BLaER1 treated with 17β-estradiol and CSF1 and Interleukin-3, amounts not matched to agents 10 nM and 100 nM (cell line): ENCODE results near the gene SRMS.

Experiments
- H3K27ac ChIP-seq, 11 experiments: shearing (Covaris generic); formaldehyde crosslinking; 2 replicates each; pipeline ENCODE4 v1.8.1; 2022
- H3K27me3 ChIP-seq, 11 experiments: shearing (Covaris generic); formaldehyde crosslinking; 2 replicates each; pipeline ENCODE4 v1.8.1; 2022
- H3K36me3 ChIP-seq, 11 experiments: shearing (Covaris generic); formaldehyde crosslinking; 2 replicates each; pipeline ENCODE4 v1.8.1; 2022
- H3K4me1 ChIP-seq, 10 experiments: shearing (Covaris generic); formaldehyde crosslinking; 2 replicates each; pipeline ENCODE4 v1.8.1; 2022
- H3K4me2 ChIP-seq, 11 experiments: shearing (Covaris generic); formaldehyde crosslinking; 2 replicates each; pipeline ENCODE4 v1.8.1; 2022
- H3K4me3 ChIP-seq, 10 experiments: shearing (Covaris generic); formaldehyde crosslinking; 2 replicates each; pipeline ENCODE4 v1.8.1; 2022
- H3K9ac ChIP-seq, 11 experiments: shearing (Covaris generic); formaldehyde crosslinking; 2 replicates each; pipeline ENCODE4 v1.8.1; 2022
- H3K9me3 ChIP-seq, 11 experiments: shearing (Covaris generic); formaldehyde crosslinking; replicated peaks in 1 of 11; 2 replicates each; pipeline ENCODE4 v1.8.1; 2022
- H4K20me1 ChIP-seq, 11 experiments: shearing (Covaris generic); formaldehyde crosslinking; 2 replicates each; pipeline ENCODE4 v1.8.1; 2022
- Cebpa-rat ChIP-seq, 11 experiments: shearing (Covaris generic); IDR thresholded peaks; 2 replicates each; pipeline ENCODE4 v1.8.1; 2022

Gene SRMS

DNA sequence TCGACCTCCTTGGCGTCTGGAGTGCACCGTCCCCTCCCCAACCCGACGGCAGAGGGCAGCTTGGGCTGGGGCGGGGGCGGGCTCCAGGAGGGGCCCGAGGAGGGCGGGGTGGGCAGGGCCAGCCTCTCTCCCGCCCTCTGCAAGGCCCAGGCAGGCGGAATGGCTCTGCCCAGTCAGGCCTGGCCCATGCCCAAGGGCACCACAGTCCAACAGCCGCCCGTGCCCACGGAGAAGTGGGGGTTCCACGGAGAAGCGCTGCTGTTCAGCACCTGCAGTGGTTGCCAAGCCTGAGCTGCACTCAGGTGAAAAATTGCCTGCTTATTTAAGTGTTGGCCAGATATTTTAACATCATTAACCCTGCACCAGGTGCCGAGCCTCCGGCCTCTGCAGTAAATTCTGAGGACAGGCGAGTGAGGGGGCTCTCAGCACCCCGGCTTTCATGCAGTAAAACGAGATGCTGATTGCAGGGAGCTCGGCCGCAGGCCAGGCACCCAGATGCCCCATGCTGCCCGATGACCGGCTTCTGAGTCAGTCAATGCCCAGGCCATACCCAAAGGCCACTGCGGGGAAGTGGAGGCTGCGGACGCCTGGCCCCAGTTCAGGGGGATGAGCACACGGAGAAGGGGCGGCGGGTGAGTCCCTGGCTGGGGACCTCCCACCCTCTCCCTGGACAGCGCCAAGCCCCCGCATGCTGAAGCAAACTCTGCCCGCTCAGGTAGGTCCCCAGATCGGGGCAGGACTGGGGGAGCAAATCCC, at the start of gene SRMS:
Gene SRMS, minus strand, starts transcription at position 25 of the 756 bp plus-strand sequence. CDS start 286 bp downstream, outside the sequence.
- H3K4me3 ChIP-seq: no peak within 1 kb of the TSS

DNA sequence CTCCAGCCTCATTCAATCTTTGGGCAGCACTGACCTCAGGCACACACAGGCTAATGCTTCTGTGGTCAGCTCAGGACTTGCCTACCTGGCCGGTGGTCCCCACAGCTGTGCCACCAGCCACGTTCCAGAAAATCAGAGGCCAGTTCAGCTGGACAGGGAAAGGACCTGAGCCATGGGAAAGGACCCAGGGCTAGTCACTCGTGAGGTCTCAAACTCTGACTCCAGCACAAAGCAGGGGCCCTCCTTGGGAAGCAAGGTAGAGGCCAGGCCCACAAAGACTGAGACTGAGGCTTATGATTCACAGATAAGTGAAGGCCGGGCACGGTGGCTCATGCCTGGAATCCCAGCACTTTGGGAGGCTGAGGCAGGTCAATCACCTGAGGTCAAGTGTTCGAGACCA, 48.9 kb upstream of the SRMS start:
- TF ChIP-seq Cebpa-rat (IDR thresholded peaks at IDR 0.05): no peak
- H3K4me1 ChIP-seq: 0 out of 20 replicates have a peak, but pooled peaks cover 0 to 3% (median 0%) of the 10 kb centered on the region in 10 experiments
- H3K27ac ChIP-seq: no peak overlapping the region
- no peak overlapping the region for H3K9ac ChIP-seq
- H3K4me2 ChIP-seq: no peak overlapping the region
- peaks cover 86 to 97% (median 93%) of the 10 kb centered on the region in 11 experiments for H3K36me3 ChIP-seq
- peaks cover 0 to 94% (median 37%) of the 10 kb centered on the region in 11 experiments; a peak in 18 of 22 replicates for H4K20me1 ChIP-seq
- no peaks in the 10 kb centered on the region for H3K27me3 ChIP-seq
- H3K9me3 ChIP-seq: no peaks in the 10 kb centered on the region
- H3K4me3 ChIP-seq: no peak overlapping the region

More for the DNA sequence above, at the start of gene SRMS:
- H3K4me1 ChIP-seq: peaks cover 7 to 48% (median 32%) of the 10 kb centered on the region in 10 experiments
- H3K36me3 ChIP-seq: no peaks in the 10 kb centered on the region
- no peak within 1 kb of the TSS for H3K27ac ChIP-seq
- H3K27me3 ChIP-seq: peaks cover 84 to 97% (median 90%) of the 10 kb centered on the region in 11 experiments
- H3K9ac ChIP-seq: no peak within 1 kb of the TSS
- H3K4me2 ChIP-seq: peak within 1 kb of the TSS in 6 of 11 experiments; percentile 14 to 46 (median 30); a peak in 5 of 22 replicates
- peaks cover 0 to 84% (median 51%) of the 10 kb centered on the region in 11 experiments; a peak in 18 of 22 replicates for H4K20me1 ChIP-seq
- H3K9me3 ChIP-seq: no peaks in the 10 kb centered on the region
- TF ChIP-seq Cebpa-rat (IDR thresholded peaks at IDR 0.05): no peak

DNA sequence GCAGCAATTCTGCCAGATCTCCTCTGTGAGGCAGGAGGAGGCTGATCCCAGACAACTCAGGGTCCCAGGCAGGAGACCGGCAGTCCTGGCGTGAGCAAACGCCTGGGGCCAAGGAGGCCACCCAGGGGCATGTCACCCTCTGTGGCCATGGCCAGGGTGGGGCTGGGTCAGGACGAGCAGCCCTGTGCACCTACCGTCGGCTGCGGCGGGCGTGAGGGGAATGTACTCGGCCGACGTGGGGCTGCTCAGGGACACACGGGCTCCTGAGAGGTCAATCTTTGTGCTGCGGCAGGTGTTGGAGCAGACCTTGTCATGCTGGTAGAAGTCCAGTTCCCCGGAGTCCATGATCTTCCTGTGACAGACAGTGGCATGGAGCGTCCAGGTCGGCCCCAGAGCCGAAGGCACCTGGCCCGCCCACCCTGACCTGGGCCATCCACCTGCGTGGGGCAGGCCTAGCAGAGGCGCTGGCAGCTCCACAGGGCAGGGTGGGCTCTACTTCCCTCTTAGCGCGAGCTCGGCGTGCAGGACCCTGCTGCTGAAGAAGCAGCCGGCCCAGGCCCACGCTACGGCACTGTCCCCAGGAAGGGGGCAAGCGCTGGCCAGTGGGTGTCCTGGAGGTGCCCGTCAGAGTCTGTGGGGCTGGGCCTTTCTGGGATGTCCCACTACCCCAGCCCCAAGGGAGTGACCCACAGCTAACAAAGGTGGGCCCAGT, 48.0 kb upstream of the SRMS start:
- no peak overlapping the region for H3K4me2 ChIP-seq
- TF ChIP-seq Cebpa-rat (IDR thresholded peaks at IDR 0.05): no peak
- H4K20me1 ChIP-seq: peaks cover 0 to 94% (median 31%) of the 10 kb centered on the region in 11 experiments; a peak in 18 of 22 replicates
- peaks cover 0 to 5% (median under 1%) of the 10 kb centered on the region in 10 experiments; a peak in 7 of 20 replicates for H3K4me1 ChIP-seq
- H3K27ac ChIP-seq: no peak overlapping the region
- H3K9me3 ChIP-seq: no peaks in the 10 kb centered on the region
- H3K4me3 ChIP-seq: no peak overlapping the region
- H3K9ac ChIP-seq: no peak overlapping the region
- no peaks in the 10 kb centered on the region for H3K27me3 ChIP-seq
- H3K36me3 ChIP-seq: peaks cover 84 to 97% (median 93%) of the 10 kb centered on the region in 11 experiments

- Histone ChIP-seq H3K9me3 (no peaks in the 10 kb centered on the region), H3K4me2 (no peak overlapping the region), H4K20me1 (peaks cover 0 to 94% (median 33%) of the 10 kb centered on the region in 11 experiments; a peak in 21 of 22 replicates), H3K36me3 (peaks cover 80 to 96% (median 92%) of the 10 kb centered on the region in 11 experiments), H3K4me3 (no peak overlapping the region), H3K27ac (no peak overlapping the region), H3K9ac (no peak overlapping the region), H3K27me3 (no peaks in the 10 kb centered on the region), H3K4me1 (peaks cover 0 to 20% (median 15%) of the 10 kb centered on the region in 10 experiments; a peak in 18 of 20 replicates)
- no peak for TF ChIP-seq Cebpa-rat (IDR thresholded peaks at IDR 0.05)
These were observed 46.6 kb upstream of the SRMS start for GRCh38 chr20:63594043-63594561.

DNA sequence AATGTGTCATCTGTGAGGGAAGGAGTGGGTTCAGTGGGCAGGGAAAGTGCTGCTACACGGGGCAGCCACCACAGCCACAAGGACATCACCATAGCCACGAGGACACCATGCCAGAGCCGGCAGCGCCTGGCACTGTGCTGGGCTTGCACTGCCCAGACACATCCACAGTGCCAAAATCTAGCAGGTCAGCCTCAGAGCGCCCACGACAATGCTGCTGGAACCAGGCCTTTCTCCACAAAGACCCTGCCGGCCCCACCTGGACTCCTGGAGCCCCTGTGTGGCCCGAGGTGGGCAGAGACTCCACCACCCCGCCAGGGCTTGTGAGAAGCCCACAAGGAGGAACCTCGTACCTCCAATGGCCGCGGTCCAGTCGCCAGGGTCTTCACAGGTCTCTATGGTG, 45.1 kb upstream of the SRMS start:
- Histone ChIP-seq H3K4me1 (peaks cover 14 to 34% (median 30%) of the 10 kb centered on the region in 10 experiments), H4K20me1 (peaks cover 5 to 94% (median 35%) of the 10 kb centered on the region in 11 experiments; a peak in 20 of 22 replicates), H3K9me3 (no peaks in the 10 kb centered on the region), H3K36me3 (peaks cover 70 to 82% (median 78%) of the 10 kb centered on the region in 11 experiments), H3K4me3 (no peak overlapping the region), H3K9ac (no peak overlapping the region), H3K27ac (no peak overlapping the region), H3K27me3 (no peaks in the 10 kb centered on the region), H3K4me2 (no peak overlapping the region)
- TF ChIP-seq Cebpa-rat (IDR thresholded peaks at IDR 0.05): no peak

- no peak overlapping the region for H3K4me3 ChIP-seq
- H3K9me3 ChIP-seq: no peaks in the 10 kb centered on the region
- H3K27ac ChIP-seq: no peak overlapping the region
- H3K9ac ChIP-seq: no peak overlapping the region
- peaks cover 22 to 42% (median 38%) of the 10 kb centered on the region in 10 experiments for H3K4me1 ChIP-seq
- TF ChIP-seq Cebpa-rat (IDR thresholded peaks at IDR 0.05): no peak
- H4K20me1 ChIP-seq: peaks cover 5 to 95% (median 42%) of the 10 kb centered on the region in 11 experiments; a peak in 20 of 22 replicates
- no peaks in the 10 kb centered on the region for H3K27me3 ChIP-seq
- H3K36me3 ChIP-seq: peaks cover 63 to 78% (median 70%) of the 10 kb centered on the region in 11 experiments
- no peak overlapping the region for H3K4me2 ChIP-seq
These were observed 44.3 kb upstream of the SRMS start for GRCh38 chr20:63591786-63592355.

DNA sequence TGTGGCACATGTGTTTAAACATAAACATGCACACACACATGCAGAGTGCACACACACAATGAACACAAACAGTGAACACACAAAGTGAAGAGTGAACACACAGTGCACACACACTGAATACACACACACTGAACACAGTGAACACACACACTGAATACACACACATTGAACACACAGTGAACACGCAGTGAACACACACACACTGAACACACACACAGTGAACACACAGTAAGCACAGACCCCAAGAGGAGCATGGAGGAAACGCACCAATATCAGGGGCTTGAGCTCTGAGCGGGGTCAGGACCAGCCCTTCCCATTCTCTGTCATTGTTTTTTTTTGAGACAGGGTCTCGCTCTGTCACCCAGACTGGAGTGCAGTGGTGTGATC, 43.6 kb upstream of the SRMS start:
- no peak for TF ChIP-seq Cebpa-rat (IDR thresholded peaks at IDR 0.05)
- no peak overlapping the region for H3K9ac ChIP-seq
- peaks cover 27 to 49% (median 45%) of the 10 kb centered on the region in 10 experiments for H3K4me1 ChIP-seq
- no peaks in the 10 kb centered on the region for H3K27me3 ChIP-seq
- peaks cover 58 to 74% (median 63%) of the 10 kb centered on the region in 11 experiments for H3K36me3 ChIP-seq
- no peak overlapping the region for H3K4me2 ChIP-seq
- H3K27ac ChIP-seq: no peak overlapping the region
- H3K9me3 ChIP-seq: no peaks in the 10 kb centered on the region
- peaks cover 5 to 92% (median 39%) of the 10 kb centered on the region in 11 experiments; a peak in 20 of 22 replicates for H4K20me1 ChIP-seq
- H3K4me3 ChIP-seq: no peak overlapping the region

- no peak overlapping the region for H3K9ac ChIP-seq
- no peaks in the 10 kb centered on the region for H3K27me3 ChIP-seq
- TF ChIP-seq Cebpa-rat (IDR thresholded peaks at IDR 0.05): no peak
- H3K9me3 ChIP-seq: no peaks in the 10 kb centered on the region
- peaks cover 5 to 86% (median 37%) of the 10 kb centered on the region in 11 experiments; a peak in 20 of 22 replicates for H4K20me1 ChIP-seq
- H3K4me2 ChIP-seq: peak overlapping the region in 8 of 11 experiments; percentile 77 to 98 (median 94); a peak in 16 of 22 replicates
- peaks cover 51 to 67% (median 56%) of the 10 kb centered on the region in 11 experiments for H3K36me3 ChIP-seq
- H3K27ac ChIP-seq: no peak overlapping the region
- H3K4me1 ChIP-seq: peaks cover 27 to 56% (median 51%) of the 10 kb centered on the region in 10 experiments
- H3K4me3 ChIP-seq: no peak overlapping the region
These were observed 42.9 kb upstream of the SRMS start for GRCh38 chr20:63590218-63591146.
